Endothelial cell of umbilical vein (primary cell): Measurements from ENCODE around the gene MPDZ. TPM values are rescaled to one million over a fixed set of nuclear protein-coding genes. Genes with fewer than 3 reads are reported as not detected.

Experiments used
- BruUV-seq: library from RNA; stranded (reverse); fragments of 400-500 nt; replicated peaks from 2 replicates; lab custom pipeline; 2021; lab: Mats Ljungman, UMichigan
- CTCF ChIA-PET: fragments of 300-600, 350-600 bp; sonication (Branson Sonifier 250); formaldehyde crosslinking; loops from one replicate; lab custom pipeline; 2021; ENCODE audit warnings: antibody characterized with exemption, inconsistent platforms; lab: Charles Lee
- POLR2A ChIA-PET: fragments of 300-600, 350-600 bp; sonication (Branson Sonifier 250); formaldehyde crosslinking; loops from one replicate; lab custom pipeline; 2021; ENCODE audit warnings: antibody characterized with exemption, inconsistent platforms; lab: Charles Lee
- DNase-seq: peaks from one replicate; pipeline ENCODE4 v3.0.0-alpha.2; 2011; ENCODE audit warnings: low read depth, low spot score
- FAIRE-seq: peaks from 2 replicates; lab custom pipeline; 2011; peaks lifted over from hg19 to GRCh38; lab: Jason Lieb, UNC
- H2AFZ ChIP-seq: 2 replicates; pipeline ENCODE4 v1.6.0; 2012; ENCODE audit warnings: low read depth, low read length, control low read depth, inconsistent platforms
- H3K27ac ChIP-seq: 2 replicates; pipeline ENCODE4 v1.5.1; 2011; ENCODE audit warnings: low read depth, mild to moderate bottlenecking, control low read depth, low read length, moderate library complexity; ENCODE audit not compliant: insufficient read depth
- H3K27me3 ChIP-seq, 2 experiments: 2 replicates each; pipeline versions ENCODE4 v1.6.0 to v1.6.1; 2011; ENCODE audit warnings: low read length in 2 of 2, mixed read lengths in 1 of 2; ENCODE audit not compliant: control insufficient read depth in 2 of 2, insufficient read depth in 2 of 2
- H3K36me3 ChIP-seq, 2 experiments: 2 replicates in 1 of 2; 3 replicates in 1 of 2; pipeline ENCODE4 v1.5.1; 2011; ENCODE audit warnings: low read length in 2 of 2, mild to moderate bottlenecking in 1 of 2, moderate library complexity in 1 of 2; ENCODE audit not compliant: control insufficient read depth in 2 of 2, insufficient read depth in 2 of 2; ENCODE audit errors: extremely low read depth in 1 of 2
- H3K4me1 ChIP-seq: 3 replicates; pipeline ENCODE4 v1.5.1; 2011; ENCODE audit warnings: mild to moderate bottlenecking, low read length; ENCODE audit not compliant: control insufficient read depth, insufficient read depth; ENCODE audit errors: extremely low read depth
- H3K4me2 ChIP-seq: 2 replicates; pipeline ENCODE4 v1.6.1; 2011; ENCODE audit warnings: low read length, control low read depth, mixed read lengths; ENCODE audit not compliant: insufficient read depth
- H3K4me3 ChIP-seq, 3 experiments: fragments of 200-600 bp in 1 of 3; sonication (generic), shearing (Covaris generic) in 1 of 3; replicated peaks in 1 of 3; 2 replicates each; pipeline ENCODE4 v1.5.1; 2011 to 2016; ENCODE audit warnings: control low read depth in 3 of 3, low read length in 3 of 3, mild to moderate bottlenecking in 2 of 3, inconsistent platforms in 1 of 3, low read depth in 1 of 3, moderate library complexity in 1 of 3; ENCODE audit not compliant: insufficient read depth in 1 of 3
- H3K79me2 ChIP-seq: 2 replicates; pipeline ENCODE4 v1.6.0; 2012; ENCODE audit warnings: low read length, inconsistent platforms; ENCODE audit not compliant: control insufficient read depth, insufficient read depth
- H3K9ac ChIP-seq: replicated peaks from 2 replicates; pipeline ENCODE3; 2011; ENCODE audit warnings: low read length, control low read depth; ENCODE audit not compliant: insufficient read depth; ENCODE audit errors: extremely low read depth
- H3K9me1 ChIP-seq: replicated peaks from 3 replicates; pipeline ENCODE4 v1.6.0; 2011; ENCODE audit warnings: mild to moderate bottlenecking, low read length; ENCODE audit not compliant: control insufficient read depth, insufficient read depth; ENCODE audit errors: extremely low read depth
- H3K9me3 ChIP-seq: replicated peaks from 2 replicates; pipeline ENCODE4 v1.5.1; 2012; ENCODE audit warnings: low read length, inconsistent platforms; ENCODE audit not compliant: control insufficient read depth, insufficient read depth
- H4K20me1 ChIP-seq: replicated peaks from 2 replicates; pipeline ENCODE3; 2011; ENCODE audit warnings: mild to moderate bottlenecking, low read length; ENCODE audit not compliant: control insufficient read depth, insufficient read depth; ENCODE audit errors: extremely low read depth
- EZH2 ChIP-seq: IDR thresholded peaks from 2 replicates; pipeline ENCODE4 v1.6.1; 2012; ENCODE audit warnings: borderline replicate concordance, low read depth, mild to moderate bottlenecking, moderate library complexity, low read length, inconsistent platforms; ENCODE audit not compliant: severe bottlenecking
- FOS ChIP-seq: IDR thresholded peaks from 2 replicates; pipeline ENCODE4 v1.6.1; 2011; ENCODE audit warnings: mild to moderate bottlenecking, low read length, moderate library complexity, borderline replicate concordance; ENCODE audit not compliant: insufficient read depth
- GATA2 ChIP-seq: IDR thresholded peaks from 2 replicates; pipeline ENCODE4 v1.7.0; 2011; ENCODE audit warnings: low read depth, mild to moderate bottlenecking, moderate library complexity, mixed read lengths, low read length; ENCODE audit not compliant: insufficient read length, insufficient read depth
- JUN ChIP-seq: IDR thresholded peaks from 2 replicates; pipeline ENCODE4 v1.6.1; 2011; ENCODE audit warnings: borderline replicate concordance, low read depth; ENCODE audit not compliant: insufficient read length, insufficient read depth
- MYC ChIP-seq: IDR thresholded peaks from one replicate; pipeline ENCODE4 v1.6.1; 2011; ENCODE audit warnings: mild to moderate bottlenecking, low read depth, low read length
- POLR2A ChIP-seq: IDR thresholded peaks from 2 replicates; pipeline ENCODE4 v1.6.1; 2012; ENCODE audit warnings: low read depth, mild to moderate bottlenecking, control low read depth, low read length
- POLR2AphosphoS5 ChIP-seq: IDR thresholded peaks from 2 replicates; pipeline ENCODE4 v1.6.1; 2012; ENCODE audit warnings: low read depth, mild to moderate bottlenecking, control low read depth, low read length, moderate library complexity; ENCODE audit not compliant: insufficient read depth
- dilution Hi-C: fragments of 300-500 bp; cut with MboI; formaldehyde crosslinking; loops from one replicate; pipeline ENCODE4 v1.15.0; 2019; ENCODE audit warnings: low sequenced_read_pairs; ENCODE audit not compliant: extremely low pct_ligation_motif_present
- intact Hi-C: fragments of 100-400 bp; cut with micrococcal nuclease; formaldehyde crosslinking; loops from one replicate; pipeline ENCODE4 v1.10.0; 2022
- polyA plus RNA-seq, 4 experiments: library from polyadenylated mRNA; depleted of rRNA in 3 of 4; stranded (reverse) in 3 of 4; unstranded in 1 of 4; fragments of >200 nt; gene quantifications; 2 replicates each; pipeline versions ENCODE4 v1.2.1 to v1.2.3, GENCODE V29; 2011 to 2012; ENCODE audit warnings: missing spikeins in 1 of 4
- total RNA-seq: library from RNA; stranded (reverse); gene quantifications from 2 replicates; pipeline ENCODE4 v1.2.3, GENCODE V29; 2021
- TF ChIP-seq, protein P1 (sequence below): IDR thresholded peaks from 2 replicates; pipeline ENCODE4 v1.6.1; 2011; ENCODE audit not compliant: insufficient read depth, insufficient read length
- TF ChIP-seq, protein P2 (sequence below), 2 donors: IDR thresholded peaks; 1 replicate in 1 of 2; 2 replicates in 1 of 2; pipeline ENCODE4 v1.5.1; 2011; ENCODE audit warnings: low read length in 2 of 2, mild to moderate bottlenecking in 2 of 2, moderate library complexity in 2 of 2, control low read depth in 1 of 2, inconsistent platforms in 1 of 2, low read depth in 1 of 2; ENCODE audit not compliant: insufficient read depth in 1 of 2; ENCODE audit errors: extremely low read depth in 1 of 2

The MPDZ gene
- total and polyA plus RNA-seq, 2 donors (not counting 3 experiments of a cell fraction or from before 2014, with no cell fraction given) = 22.3 to 54.4 TPM

DNA sequence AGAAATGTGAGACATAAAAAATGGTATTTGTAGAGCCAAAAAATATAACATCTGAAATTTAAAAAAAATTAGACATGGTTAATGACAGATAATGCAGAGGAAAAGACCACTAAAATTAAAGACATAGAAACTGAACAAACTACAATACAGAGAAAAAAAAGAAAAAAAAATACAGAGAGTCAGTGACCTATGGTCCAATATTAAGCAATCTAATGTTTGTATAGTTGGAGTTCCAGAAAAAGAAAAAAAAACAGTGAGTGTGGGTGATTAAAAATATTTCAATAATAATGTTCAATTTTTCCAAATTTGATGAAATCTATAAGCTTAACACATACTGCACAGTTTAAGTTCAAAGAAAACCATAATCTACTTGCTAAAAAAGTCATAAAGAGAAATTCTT is 207.6 kb downstream of the MPDZ start:
- no peak for FAIRE-seq
- H3K4me1 ChIP-seq = no peaks in the 10 kb centered on the region
- no peaks in the 10 kb centered on the region for H3K9me3 ChIP-seq
- no peaks in the 10 kb centered on the region for H3K9me1 ChIP-seq
- no peak overlapping the region for H3K9ac ChIP-seq
- no peaks in the 10 kb centered on the region for H3K27me3 ChIP-seq
- H3K27ac ChIP-seq = no peak overlapping the region
- dilution Hi-C loops = no loop called here
- H3K4me3 ChIP-seq = no peak overlapping the region
- H3K4me2 ChIP-seq = no peak overlapping the region
- H3K79me2 ChIP-seq = no peaks in the 10 kb centered on the region
- H3K36me3 ChIP-seq = no peaks in the 10 kb centered on the region
- DNase-seq = no peak
- intact Hi-C loops = no loop called here
- POLR2A ChIA-PET = no interaction called here
- no peak for TF ChIP-seq JUN
- H4K20me1 ChIP-seq = no peaks in the 10 kb centered on the region
- no peak overlapping the region for H2AFZ ChIP-seq
- BruUV-seq = no TSS peak
- CTCF ChIA-PET = interaction anchor here (1.5 kb wide), 1 partner anchor 16 kb away, joined by 5 read pairs; no protein-coding TSS in a partner anchor

GRCh38 chr9:13070612-13071595 is 208.6 kb downstream of the MPDZ start:
- H2AFZ ChIP-seq = no peak overlapping the region
- no peaks in the 10 kb centered on the region for H3K79me2 ChIP-seq
- ChIA-PET POLR2A (no interaction called here), CTCF (interaction anchor here (1.0 to 1.5 kb wide), 3 partner anchors 9 to 17 kb away, joined by 3 to 5 read pairs (median 5); no protein-coding TSS in a partner anchor)
- no peaks in the 10 kb centered on the region for H3K9me3 ChIP-seq
- no peaks in the 10 kb centered on the region for H4K20me1 ChIP-seq
- no peaks in the 10 kb centered on the region for H3K27me3 ChIP-seq
- H3K4me3 ChIP-seq = no peak overlapping the region
- no peaks in the 10 kb centered on the region for H3K4me1 ChIP-seq
- no peak overlapping the region for H3K27ac ChIP-seq
- DNase-seq (no peak), FAIRE-seq (no peak)
- no peaks in the 10 kb centered on the region for H3K36me3 ChIP-seq
- dilution Hi-C loops (no loop called here), intact Hi-C loops (no loop called here)
- no peaks in the 10 kb centered on the region for H3K9me1 ChIP-seq
- no TSS peak for BruUV-seq
- no peak overlapping the region for H3K9ac ChIP-seq
- H3K4me2 ChIP-seq = no peak overlapping the region
- no peak for TF ChIP-seq JUN
- TF ChIP-seq POLR2A = no peak
- no peak for TF ChIP-seq EZH2
- TF ChIP-seq, protein P1, sequence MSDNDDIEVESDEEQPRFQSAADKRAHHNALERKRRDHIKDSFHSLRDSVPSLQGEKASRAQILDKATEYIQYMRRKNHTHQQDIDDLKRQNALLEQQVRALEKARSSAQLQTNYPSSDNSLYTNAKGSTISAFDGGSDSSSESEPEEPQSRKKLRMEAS = no peak
- TF ChIP-seq MYC = no peak
- TF ChIP-seq, protein P2, sequence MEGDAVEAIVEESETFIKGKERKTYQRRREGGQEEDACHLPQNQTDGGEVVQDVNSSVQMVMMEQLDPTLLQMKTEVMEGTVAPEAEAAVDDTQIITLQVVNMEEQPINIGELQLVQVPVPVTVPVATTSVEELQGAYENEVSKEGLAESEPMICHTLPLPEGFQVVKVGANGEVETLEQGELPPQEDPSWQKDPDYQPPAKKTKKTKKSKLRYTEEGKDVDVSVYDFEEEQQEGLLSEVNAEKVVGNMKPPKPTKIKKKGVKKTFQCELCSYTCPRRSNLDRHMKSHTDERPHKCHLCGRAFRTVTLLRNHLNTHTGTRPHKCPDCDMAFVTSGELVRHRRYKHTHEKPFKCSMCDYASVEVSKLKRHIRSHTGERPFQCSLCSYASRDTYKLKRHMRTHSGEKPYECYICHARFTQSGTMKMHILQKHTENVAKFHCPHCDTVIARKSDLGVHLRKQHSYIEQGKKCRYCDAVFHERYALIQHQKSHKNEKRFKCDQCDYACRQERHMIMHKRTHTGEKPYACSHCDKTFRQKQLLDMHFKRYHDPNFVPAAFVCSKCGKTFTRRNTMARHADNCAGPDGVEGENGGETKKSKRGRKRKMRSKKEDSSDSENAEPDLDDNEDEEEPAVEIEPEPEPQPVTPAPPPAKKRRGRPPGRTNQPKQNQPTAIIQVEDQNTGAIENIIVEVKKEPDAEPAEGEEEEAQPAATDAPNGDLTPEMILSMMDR (IDR thresholded peaks at IDR 0.05; ENCODE audit: extremely low read depth in 1 of 2, insufficient read depth in 1 of 2, low read depth in 1 of 2, low read length in 2 of 2) = no peak
- TF ChIP-seq POLR2AphosphoS5 = no peak
- TF ChIP-seq FOS = no peak
- no peak for TF ChIP-seq GATA2
